Activated CD4-positive, alpha-beta T cell treated with anti-CD3 and anti-CD28 coated beads for 24 hours (primary cell): ENCODE data around the gene NECTIN2.

Source experiments
- DNase-seq, 2 donors: peaks; one replicate each; pipeline ENCODE4 v3.0.0-alpha.2; 2020; ENCODE audit warnings: low read depth in 2 of 2

Gene NECTIN2

GRCh38 chr19:44845612-44846454 lies at the start of gene NECTIN2:
NECTIN2 (plus strand) TSS chr19:44846297; CDS start chr19:44846526, 229 bp downstream.
- peak; percentile 76 to 97 for DNase-seq

- DNase-seq = no peak
These were observed 49.4 kb upstream of the NECTIN2 start for GRCh38 chr19:44796701-44797115.

DNA sequence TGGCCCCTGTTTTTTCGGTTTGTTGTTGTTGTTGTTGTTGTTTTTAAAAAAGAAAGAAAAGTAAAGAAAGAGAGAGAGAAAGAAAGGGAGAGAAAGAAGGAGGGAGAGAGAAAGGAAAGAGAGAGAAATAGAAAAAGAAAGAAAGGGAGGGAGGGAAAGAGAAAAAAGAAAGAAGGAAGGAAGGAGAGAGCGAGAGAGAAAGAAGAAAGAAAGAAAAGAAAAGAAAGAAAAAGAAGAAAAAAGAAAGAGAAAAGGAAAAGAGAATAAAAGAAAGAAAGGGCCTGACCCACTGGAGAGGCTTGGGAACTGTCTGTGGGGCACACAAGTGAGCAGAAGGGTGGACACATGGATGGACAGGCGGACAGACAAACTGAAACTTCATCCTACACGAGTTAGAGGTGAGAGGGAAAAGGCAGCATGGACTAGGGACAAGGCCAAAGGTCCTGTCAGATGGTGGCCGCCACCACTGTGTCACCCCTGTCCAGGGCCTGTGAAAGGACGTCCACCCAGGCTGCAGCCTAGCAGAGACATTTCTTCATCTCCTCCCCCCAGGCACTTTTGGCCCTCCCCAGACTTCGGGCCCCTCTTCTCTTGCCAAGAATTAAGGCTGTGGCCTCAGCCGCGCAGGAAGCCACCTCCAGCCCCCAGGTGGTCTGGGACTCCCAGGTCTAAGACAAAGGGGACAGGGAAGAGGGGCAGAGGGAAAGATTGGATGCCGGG lies 46.3 kb upstream of the NECTIN2 start:
- DNase-seq = no peak

DNA sequence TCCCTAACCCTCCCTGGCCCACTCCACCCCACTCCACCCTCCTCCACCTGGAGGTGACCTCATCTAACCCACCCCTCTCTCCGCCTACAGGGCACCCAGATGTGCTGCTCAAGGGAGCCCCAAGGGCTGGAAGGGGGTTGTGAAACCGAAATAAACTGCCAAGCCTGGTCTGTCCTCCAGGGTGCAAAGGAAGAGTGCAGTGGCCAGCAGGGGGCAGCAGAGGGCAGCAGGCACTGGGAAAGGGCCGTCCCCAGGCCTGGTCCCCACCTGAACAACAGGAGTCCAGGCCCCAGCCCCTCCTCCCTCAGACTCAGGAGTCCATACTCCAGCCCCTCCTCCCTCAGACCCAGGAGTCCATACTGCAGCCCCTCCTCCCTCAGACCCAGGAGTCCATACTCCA lies 45.6 kb upstream of the NECTIN2 start:
- DNase-seq = peak; percentile 72 to 80

GRCh38 chr19:44803442-44804428 lies 42.4 kb upstream of the NECTIN2 start:
- no peak for DNase-seq

DNA sequence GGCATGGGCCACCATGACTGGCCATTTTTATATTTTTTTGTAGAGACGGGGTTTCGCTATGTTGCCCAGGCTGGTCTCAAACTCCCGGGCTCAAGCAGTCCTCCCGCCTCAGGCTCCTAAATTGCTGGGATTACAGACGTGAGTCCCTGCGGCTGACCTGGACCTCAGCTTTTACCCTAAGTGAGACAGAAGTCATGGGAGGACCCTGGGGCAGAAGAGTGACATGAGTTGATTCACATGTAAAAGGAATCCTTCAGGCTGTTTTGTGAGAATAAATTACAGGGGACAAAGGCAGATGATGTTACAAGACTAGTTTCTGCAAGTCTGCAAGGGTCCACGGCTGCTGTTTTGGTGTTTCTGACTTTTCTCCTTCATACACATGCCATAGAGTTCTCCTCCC lies 39.8 kb upstream of the NECTIN2 start:
- DNase-seq = no peak

DNA sequence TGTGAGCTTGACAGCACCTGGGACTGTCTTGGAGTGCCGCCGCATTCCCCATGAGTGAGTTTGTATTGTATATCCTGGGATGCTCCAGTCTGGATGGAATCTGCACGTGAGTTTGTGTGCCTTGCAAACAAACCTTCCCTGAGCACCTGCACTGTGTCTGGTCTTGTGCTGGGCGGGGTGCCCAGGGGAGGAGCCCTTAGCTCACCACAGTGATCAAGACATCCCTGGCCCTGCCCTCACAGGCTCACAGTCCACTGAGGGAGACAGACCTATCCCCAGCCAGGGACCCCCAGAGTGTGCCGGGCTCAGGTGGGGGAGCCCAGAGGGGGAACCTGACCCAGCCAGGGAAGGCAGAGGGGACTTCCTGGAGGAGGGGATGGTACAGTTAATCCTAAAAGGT lies 38.9 kb upstream of the NECTIN2 start:
- DNase-seq = no peak

GRCh38 chr19:44807652-44808462 lies 38.2 kb upstream of the NECTIN2 start:
- no peak for DNase-seq

DNA sequence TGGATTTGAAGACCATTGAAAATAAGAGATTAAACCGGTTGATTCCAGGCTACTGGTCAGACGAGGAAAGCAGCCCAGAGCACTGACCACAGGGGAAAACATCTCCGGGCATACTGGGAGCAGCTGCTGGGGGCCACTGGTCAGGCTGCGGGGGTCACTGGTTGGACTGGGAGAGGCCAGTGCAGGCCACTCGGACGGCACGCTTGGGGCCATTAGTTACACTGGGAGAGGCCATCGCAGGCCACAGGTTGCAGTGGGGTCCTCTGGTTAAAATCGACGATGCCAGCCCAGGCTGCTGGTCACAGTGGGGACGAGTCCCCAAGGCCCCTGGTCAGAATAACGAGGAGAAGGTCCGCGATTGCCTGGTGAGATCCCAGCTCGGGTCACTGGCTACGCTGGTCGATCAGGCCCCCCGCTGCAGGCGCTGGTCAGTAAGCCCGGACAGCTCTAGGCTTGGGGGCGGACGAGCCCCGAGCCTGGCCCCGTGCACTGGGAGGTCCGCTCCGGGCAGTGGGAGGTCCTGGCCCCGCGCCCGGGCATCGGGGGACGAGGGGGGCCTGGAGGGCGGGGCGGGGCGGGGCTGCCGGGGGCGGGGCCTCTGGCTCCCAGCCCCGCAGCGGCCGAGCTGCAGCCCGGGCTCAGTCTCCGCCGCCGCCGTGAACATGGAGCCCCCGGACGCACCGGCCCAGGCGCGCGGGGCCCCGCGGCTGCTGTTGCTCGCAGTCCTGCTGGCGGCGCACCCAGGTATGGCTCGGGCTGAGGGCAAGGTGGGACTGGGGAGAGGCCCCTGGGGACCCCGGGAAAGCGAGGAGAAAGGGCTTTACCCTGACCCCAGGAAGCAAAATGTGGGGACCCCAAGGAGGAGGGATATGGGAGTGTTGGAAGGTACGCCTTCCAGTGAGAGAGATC lies 37.4 kb upstream of the NECTIN2 start, which contains the start of gene BCAM:
TSS of gene BCAM (plus strand) at position 641 of the 909 bp plus-strand sequence. CDS start at position 663, 22 bp downstream.
- no peak for DNase-seq

DNA sequence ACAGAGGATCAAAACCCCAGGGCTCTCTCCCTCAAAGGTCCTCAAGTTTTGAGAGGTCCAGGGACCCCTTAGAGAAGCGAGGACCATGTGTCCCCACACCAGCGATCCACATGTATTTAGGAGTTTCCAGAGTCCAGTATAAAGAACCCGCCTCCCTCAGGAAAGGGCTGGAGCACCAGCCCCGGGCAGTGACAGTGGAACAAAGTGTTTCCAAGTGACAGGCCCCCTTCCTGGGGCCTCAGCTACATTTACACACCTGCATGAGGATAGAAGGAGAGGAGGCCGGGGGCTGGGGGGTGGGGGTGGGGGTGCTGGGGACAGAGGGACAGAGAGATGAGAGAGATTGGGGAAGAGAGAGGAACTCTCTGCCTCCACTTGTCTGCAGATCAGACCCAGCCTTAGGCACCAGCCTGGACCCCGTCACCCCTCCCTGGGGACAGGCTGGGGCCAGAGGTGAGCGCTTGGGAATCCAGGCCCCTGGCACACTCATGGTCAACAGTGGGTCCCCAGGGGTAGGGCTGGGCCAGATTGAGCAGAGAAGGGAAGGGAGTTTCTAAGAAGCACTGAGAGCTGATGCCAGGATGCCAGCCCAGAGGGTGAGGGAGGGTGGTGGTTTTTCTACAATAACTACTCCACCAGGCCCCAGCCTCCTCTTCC lies 36.4 kb upstream of the NECTIN2 start:
- no peak for DNase-seq

DNA sequence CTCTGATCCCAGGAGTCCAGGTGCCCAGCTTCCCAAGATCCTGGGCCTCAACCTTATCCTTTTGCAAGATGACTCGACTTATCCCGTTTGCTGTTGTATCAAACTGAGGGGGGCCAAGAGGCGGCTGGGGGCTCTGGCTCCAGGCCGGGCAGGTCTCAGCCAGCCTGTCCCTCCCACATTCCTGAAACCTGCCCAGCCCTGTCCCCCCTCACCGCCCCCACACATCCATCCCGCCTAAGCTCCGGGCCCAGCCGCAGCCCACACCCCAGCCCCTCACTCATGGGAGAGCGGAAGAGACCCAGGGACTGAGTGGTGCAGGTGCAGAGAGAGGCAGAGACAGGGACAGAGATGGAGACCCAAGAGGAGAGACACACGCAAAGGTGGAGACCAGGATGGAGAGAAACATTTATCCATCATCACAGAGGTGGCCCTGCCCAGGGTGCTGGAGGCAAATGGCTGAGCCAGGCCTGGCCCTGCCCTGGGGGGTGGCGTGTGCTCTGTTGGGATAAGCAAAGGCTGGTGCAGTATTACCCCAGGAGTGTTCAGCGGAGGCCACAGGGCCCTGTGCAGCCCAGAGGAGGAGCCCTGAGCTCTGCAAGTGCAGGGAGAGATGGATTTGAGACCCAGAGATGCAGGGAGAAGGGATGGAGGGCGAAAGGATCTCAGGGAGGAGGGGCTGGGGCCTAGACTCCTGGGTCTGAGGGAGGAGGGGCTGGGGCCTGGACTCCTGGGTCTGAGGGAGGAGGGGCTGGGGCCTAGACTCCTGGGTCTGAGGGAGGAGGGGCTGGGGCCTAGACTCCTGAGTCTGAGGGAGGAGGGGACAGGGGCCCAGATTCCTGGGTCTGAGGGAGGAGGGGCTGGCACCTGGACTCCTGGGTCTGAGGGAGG lies 35.6 kb upstream of the NECTIN2 start:
- no peak for DNase-seq

- no peak for DNase-seq
These were observed 35.0 kb upstream of the NECTIN2 start for GRCh38 chr19:44811122-44811419.

- no peak for DNase-seq
These were observed 33.9 kb upstream of the NECTIN2 start for GRCh38 chr19:44812142-44812718.

- DNase-seq = no peak
These were observed 32.8 kb upstream of the NECTIN2 start for GRCh38 chr19:44813070-44813840.

GRCh38 chr19:44813841-44814470 lies 32.1 kb upstream of the NECTIN2 start:
- DNase-seq = no peak

GRCh38 chr19:44814517-44814916 lies 31.6 kb upstream of the NECTIN2 start:
- DNase-seq = no peak

DNA sequence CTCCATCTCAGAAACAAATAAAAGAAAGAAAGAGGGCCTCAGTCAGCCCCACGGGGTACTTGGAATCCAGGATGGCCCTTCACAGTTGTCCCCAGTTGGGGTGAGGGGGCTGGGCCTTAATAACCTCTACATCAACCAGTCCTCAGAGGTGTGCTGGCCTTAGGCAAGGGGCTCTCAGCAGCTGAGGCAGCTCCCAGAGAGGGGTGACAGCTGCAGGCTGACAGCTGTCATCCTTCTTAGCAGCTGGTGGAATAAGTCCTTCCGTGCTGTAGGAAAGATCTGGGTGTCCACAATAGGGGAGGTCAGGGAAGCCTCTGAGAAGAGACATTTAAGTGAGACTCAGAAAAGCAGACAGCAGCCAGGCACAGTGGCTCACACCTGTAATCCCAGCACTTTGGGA lies 29.8 kb upstream of the NECTIN2 start:
- no peak for DNase-seq
